Astrocyte (in vitro differentiated cells and primary cell): Measurements from ENCODE around the gene TNFSF8. TPM values are rescaled to one million over a fixed set of nuclear protein-coding genes. Genes with fewer than 3 reads are reported as not detected.

Experiments
- DNase-seq: peaks from one replicate; pipeline ENCODE4 v3.0.0-alpha.2; 2010; ENCODE audit warnings: low read depth
- FAIRE-seq: peaks from 2 replicates; lab custom pipeline; 2011; peaks lifted over from hg19 to GRCh38; lab: Jason Lieb, UNC
- H2AFZ ChIP-seq: 2 replicates; pipeline ENCODE4 v1.6.0; 2012; ENCODE audit warnings: low read depth, low read length, inconsistent platforms
- H3K27ac ChIP-seq: 2 replicates; pipeline ENCODE4 v1.5.1; 2011; ENCODE audit warnings: low read depth, low read length, inconsistent platforms
- H3K27me3 ChIP-seq: 2 replicates; pipeline ENCODE4 v1.6.0; 2011; ENCODE audit warnings: low read length, inconsistent platforms; ENCODE audit not compliant: insufficient read depth
- H3K36me3 ChIP-seq: 2 replicates; pipeline ENCODE4 v1.5.1; 2011; ENCODE audit warnings: low read length, inconsistent platforms; ENCODE audit not compliant: insufficient read depth
- H3K4me1 ChIP-seq: 2 replicates; pipeline ENCODE4 v1.5.1; 2011; ENCODE audit warnings: low read length, inconsistent platforms; ENCODE audit not compliant: insufficient read depth
- H3K4me2 ChIP-seq: 2 replicates; pipeline ENCODE4 v1.6.0; 2012; ENCODE audit warnings: low read length, inconsistent platforms
- H3K4me3 ChIP-seq: 2 replicates; pipeline ENCODE4 v1.5.1; 2011; ENCODE audit warnings: low read depth, mild to moderate bottlenecking, low read length, inconsistent platforms; ENCODE audit not compliant: insufficient read depth
- H3K79me2 ChIP-seq: 2 replicates; pipeline ENCODE4 v1.6.0; 2012; ENCODE audit warnings: mild to moderate bottlenecking, low read length, inconsistent platforms; ENCODE audit not compliant: insufficient read depth
- H3K9ac ChIP-seq: 2 replicates; pipeline ENCODE4 v1.6.0; 2012; ENCODE audit warnings: mild to moderate bottlenecking, low read length, inconsistent platforms
- H3K9me3 ChIP-seq: 2 replicates; pipeline ENCODE4 v1.5.1; 2012; ENCODE audit warnings: low read depth, mild to moderate bottlenecking, low read length, inconsistent platforms; ENCODE audit not compliant: insufficient read depth
- H4K20me1 ChIP-seq: 2 replicates; pipeline ENCODE4 v1.6.0; 2012; ENCODE audit warnings: low read length, inconsistent platforms; ENCODE audit not compliant: insufficient read depth
- H3K27ac Mint-ChIP-seq: one replicate; pipeline ENCODE4 v1.8.0; 2021; ENCODE audit warnings: mild to moderate bottlenecking, mixed read lengths; ENCODE audit not compliant: unreplicated experiment
- H3K27me3 Mint-ChIP-seq: one replicate; pipeline ENCODE4 v1.8.0; 2021; ENCODE audit warnings: low read depth, mixed read lengths; ENCODE audit not compliant: unreplicated experiment
- H3K36me3 Mint-ChIP-seq: one replicate; pipeline ENCODE4 v1.8.0; 2021; ENCODE audit warnings: low read depth, mixed read lengths; ENCODE audit not compliant: unreplicated experiment
- H3K4me1 Mint-ChIP-seq: one replicate; pipeline ENCODE4 v1.8.0; 2021; ENCODE audit warnings: low read depth, mixed read lengths; ENCODE audit not compliant: unreplicated experiment
- H3K4me3 Mint-ChIP-seq: one replicate; pipeline ENCODE4 v1.8.0; 2021; ENCODE audit warnings: mild to moderate bottlenecking, moderate library complexity, mixed read lengths; ENCODE audit not compliant: unreplicated experiment
- H3K9me3 Mint-ChIP-seq: one replicate; pipeline ENCODE4 v1.8.0; 2021; ENCODE audit warnings: mild to moderate bottlenecking, mixed read lengths; ENCODE audit not compliant: unreplicated experiment
- EZH2 ChIP-seq: IDR thresholded peaks from 2 replicates; pipeline ENCODE4 v1.6.1; 2012; ENCODE audit warnings: mild to moderate bottlenecking, low read length, inconsistent platforms; ENCODE audit not compliant: insufficient read depth
- total RNA-seq: library from RNA; stranded (reverse); gene quantifications from 2 replicates; pipeline ENCODE4 v1.2.1, GENCODE V29; 2021
- TF ChIP-seq, protein P1 (sequence below): IDR thresholded peaks from 2 replicates; pipeline ENCODE4 v1.5.1; 2011; ENCODE audit warnings: low read depth, mild to moderate bottlenecking, inconsistent platforms, low read length, moderate library complexity; ENCODE audit not compliant: insufficient read depth

TNFSF8 gene
- total RNA-seq, 1 donor from 2014 or later = not detected

DNA sequence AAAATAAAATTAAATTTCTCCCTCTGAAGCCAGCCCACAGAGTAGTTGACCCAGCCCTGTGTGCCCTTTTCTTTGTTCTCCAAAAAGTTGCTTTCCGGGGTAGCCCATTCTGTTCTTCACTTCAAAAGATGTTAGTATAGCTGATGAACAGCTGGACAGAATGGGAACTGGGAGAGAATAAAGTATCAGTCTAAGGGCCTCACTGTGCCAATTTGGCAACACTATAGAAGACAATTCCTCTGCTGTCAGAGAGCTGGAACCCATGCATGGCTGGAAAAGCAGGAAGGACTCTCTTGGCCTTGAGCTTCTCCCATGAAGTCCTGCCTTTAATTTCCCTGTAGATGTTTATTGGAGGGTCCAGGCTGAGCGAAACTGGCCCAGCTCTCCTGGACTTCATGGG, 11.0 kb upstream of the TNFSF8 start:
- FAIRE-seq = no peak
- H3K9ac ChIP-seq = no peak overlapping the region
- H2AFZ ChIP-seq = no peak overlapping the region
- TF ChIP-seq, protein P1, sequence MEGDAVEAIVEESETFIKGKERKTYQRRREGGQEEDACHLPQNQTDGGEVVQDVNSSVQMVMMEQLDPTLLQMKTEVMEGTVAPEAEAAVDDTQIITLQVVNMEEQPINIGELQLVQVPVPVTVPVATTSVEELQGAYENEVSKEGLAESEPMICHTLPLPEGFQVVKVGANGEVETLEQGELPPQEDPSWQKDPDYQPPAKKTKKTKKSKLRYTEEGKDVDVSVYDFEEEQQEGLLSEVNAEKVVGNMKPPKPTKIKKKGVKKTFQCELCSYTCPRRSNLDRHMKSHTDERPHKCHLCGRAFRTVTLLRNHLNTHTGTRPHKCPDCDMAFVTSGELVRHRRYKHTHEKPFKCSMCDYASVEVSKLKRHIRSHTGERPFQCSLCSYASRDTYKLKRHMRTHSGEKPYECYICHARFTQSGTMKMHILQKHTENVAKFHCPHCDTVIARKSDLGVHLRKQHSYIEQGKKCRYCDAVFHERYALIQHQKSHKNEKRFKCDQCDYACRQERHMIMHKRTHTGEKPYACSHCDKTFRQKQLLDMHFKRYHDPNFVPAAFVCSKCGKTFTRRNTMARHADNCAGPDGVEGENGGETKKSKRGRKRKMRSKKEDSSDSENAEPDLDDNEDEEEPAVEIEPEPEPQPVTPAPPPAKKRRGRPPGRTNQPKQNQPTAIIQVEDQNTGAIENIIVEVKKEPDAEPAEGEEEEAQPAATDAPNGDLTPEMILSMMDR = no peak
- TF ChIP-seq EZH2 = no peak
- H3K4me3 ChIP-seq = no peak overlapping the region
- H3K4me3 Mint-ChIP-seq = peak overlapping the region; percentile 6
- H3K36me3 Mint-ChIP-seq = no peaks in the 10 kb centered on the region
- no peak overlapping the region for H3K27ac ChIP-seq
- no peak overlapping the region for H3K27ac Mint-ChIP-seq
- H4K20me1 ChIP-seq = no peaks in the 10 kb centered on the region
- H3K27me3 ChIP-seq = no peaks in the 10 kb centered on the region
- no peak overlapping the region for H3K4me2 ChIP-seq
- H3K9me3 Mint-ChIP-seq = no peaks in the 10 kb centered on the region
- H3K4me1 Mint-ChIP-seq = peaks cover 10% of the 10 kb centered on the region
- no peak for DNase-seq
- no peaks in the 10 kb centered on the region for H3K9me3 ChIP-seq
- H3K4me1 ChIP-seq = no peaks in the 10 kb centered on the region
- H3K36me3 ChIP-seq = no peaks in the 10 kb centered on the region
- no peaks in the 10 kb centered on the region for H3K79me2 ChIP-seq
- H3K27me3 Mint-ChIP-seq = peaks cover 9% of the 10 kb centered on the region

DNA sequence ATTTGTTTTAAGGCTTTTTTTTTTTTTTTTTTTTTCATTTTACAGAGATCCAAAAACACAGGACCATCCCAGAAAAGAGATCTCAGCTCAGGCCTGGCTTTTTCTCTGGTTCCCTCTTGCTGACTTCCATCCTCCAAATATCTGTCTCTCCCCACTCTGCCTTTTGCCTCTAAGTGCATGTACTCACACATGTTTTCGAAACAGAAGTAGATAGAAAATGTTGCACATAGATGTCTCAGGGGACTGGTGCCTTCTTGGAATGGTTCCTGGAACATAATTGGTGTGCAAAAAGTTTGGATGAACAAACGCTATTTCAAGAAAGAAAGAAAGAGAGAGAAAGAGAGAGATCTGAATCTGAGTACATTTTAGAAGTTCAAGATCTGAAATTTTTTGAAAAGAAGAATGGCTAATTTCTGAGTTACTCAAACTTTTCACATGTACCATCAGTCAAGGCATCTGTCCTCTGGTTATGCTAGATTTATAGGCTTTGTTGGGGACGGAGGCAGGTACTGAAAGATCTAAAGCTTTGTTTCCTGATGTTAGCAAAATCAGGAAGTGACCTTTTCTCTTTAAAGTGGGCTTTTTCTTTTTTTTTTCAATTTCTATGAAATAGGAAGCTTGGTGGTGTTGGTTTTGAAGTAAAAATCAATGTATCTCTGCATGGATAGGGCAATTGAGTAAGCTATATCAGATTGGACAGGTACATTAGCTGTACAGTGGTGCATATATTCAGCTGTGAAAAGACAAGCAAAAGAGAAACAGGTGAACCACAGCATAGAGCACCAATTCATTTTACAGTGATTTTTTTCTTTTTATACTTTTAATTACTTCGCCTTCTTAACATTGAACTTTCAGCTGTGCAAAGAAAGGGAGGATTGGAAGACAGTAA, 8.5 kb upstream of the TNFSF8 start:
- H3K27ac ChIP-seq = no peak overlapping the region

More for the DNA sequence above, 8.5 kb upstream of the TNFSF8 start:
- Histone ChIP-seq H3K4me3 (no peak overlapping the region), H3K27me3 (peaks cover 1% of the 10 kb centered on the region), H3K36me3 (no peaks in the 10 kb centered on the region), H3K4me1 (no peaks in the 10 kb centered on the region), H3K9me3 (no peaks in the 10 kb centered on the region), H3K4me2 (no peak overlapping the region), H2AFZ (no peak overlapping the region), H4K20me1 (no peaks in the 10 kb centered on the region), H3K79me2 (no peaks in the 10 kb centered on the region), H3K9ac (no peak overlapping the region)
- Mint-ChIP-seq H3K27me3 (peaks cover 8% of the 10 kb centered on the region), H3K4me3 (no peak overlapping the region), H3K9me3 (no peaks in the 10 kb centered on the region), H3K36me3 (no peaks in the 10 kb centered on the region), H3K27ac (no peak overlapping the region), H3K4me1 (peaks cover 10% of the 10 kb centered on the region)
- FAIRE-seq = no peak
- no peak for TF ChIP-seq EZH2
- TF ChIP-seq, protein P1 = no peak
- DNase-seq = no peak
